HEK293 (cell line): ENCODE results near the gene RBM20.
A peak's percentile ranks its signal among the peaks of the same experiment; 100 is the strongest.

Source experiments
- CTCF ChIA-PET: fragments of 350-600 bp; formaldehyde crosslinking; extraction: SDS; loops from one replicate; lab custom pipeline; 2021; ENCODE audit warnings: antibody characterized with exemption; lab: Yijun Ruan, JAX
- POLR2A ChIA-PET: fragments of 300-600 bp; formaldehyde crosslinking; extraction: SDS; loops from one replicate; lab custom pipeline; 2020; ENCODE audit warnings: antibody characterized with exemption, inconsistent platforms; lab: Yijun Ruan, JAX
- H3K27ac ChIP-seq: fragments of 200-500 bp; sonication (Bioruptor generic); 2 replicates; pipeline ENCODE4 v1.5.1; 2014; ENCODE audit warnings: low read depth, low read length, control low read depth, inconsistent platforms; ENCODE audit errors: extremely low read depth
- H3K36me3 ChIP-seq, 2 experiments: fragments of 200-500 bp in 1 of 2; sonication (Bioruptor generic) in 1 of 2; 1 replicate in 1 of 2; 2 replicates in 1 of 2; pipeline ENCODE4 v1.5.1; 2014 to 2017; ENCODE audit warnings: inconsistent platforms in 2 of 2, low read length in 2 of 2; ENCODE audit not compliant: control insufficient read depth in 2 of 2, insufficient read depth in 1 of 2
- H3K4me1 ChIP-seq: fragments of 200-500 bp; sonication (Bioruptor generic); 2 replicates; pipeline ENCODE4 v1.5.1; 2014; ENCODE audit warnings: mild to moderate bottlenecking, low read length, inconsistent platforms; ENCODE audit not compliant: control insufficient read depth, insufficient read depth
- H3K4me3 ChIP-seq: 2 replicates; pipeline ENCODE4 v1.5.1; 2011; ENCODE audit warnings: low read depth, mild to moderate bottlenecking, control low read depth, low read length, moderate library complexity
- H3K9me3 ChIP-seq: fragments of 200-500 bp; sonication (Bioruptor generic); 2 replicates; pipeline ENCODE4 v1.5.1; 2014; ENCODE audit warnings: low read depth, low read length, inconsistent platforms; ENCODE audit not compliant: control insufficient read depth, insufficient read depth
- GLI4 ChIP-seq: fragments of 450-650 bp; formaldehyde crosslinking; IDR thresholded peaks from 2 replicates; pipeline ENCODE4 v1.5.1; 2016; ENCODE audit warnings: missing biosample characterization, missing genetic modification characterization
- KLF1 ChIP-seq: fragments of 450-650 bp; formaldehyde crosslinking; IDR thresholded peaks from 2 replicates; pipeline ENCODE4 v1.5.1; 2016; ENCODE audit warnings: missing biosample characterization, missing genetic modification characterization
- MZF1 ChIP-seq: fragments of 450-650 bp; formaldehyde crosslinking; IDR thresholded peaks from 2 replicates; pipeline ENCODE4 v1.5.1; 2017; ENCODE audit warnings: missing biosample characterization, missing genetic modification characterization, borderline replicate concordance
- PATZ1 ChIP-seq: fragments of 450-650 bp; formaldehyde crosslinking; IDR thresholded peaks from 2 replicates; pipeline ENCODE4 v1.5.1; 2016; ENCODE audit warnings: missing biosample characterization, missing genetic modification characterization
- SETDB1 ChIP-seq: IDR thresholded peaks from one replicate; pipeline ENCODE4 v1.6.1; 2017; ENCODE audit warnings: mild to moderate bottlenecking, low read length, moderate library complexity, mixed read lengths; ENCODE audit not compliant: insufficient read length
- ZBTB21 ChIP-seq: fragments of 450-650 bp; formaldehyde crosslinking; IDR thresholded peaks from 2 replicates; pipeline ENCODE4 v1.5.1; 2017; ENCODE audit warnings: missing biosample characterization, missing genetic modification characterization
- ZFP37 ChIP-seq: fragments of 450-650 bp; formaldehyde crosslinking; IDR thresholded peaks from 2 replicates; pipeline ENCODE4 v1.5.1; 2016; ENCODE audit warnings: missing biosample characterization, missing genetic modification characterization
- ZNF10 ChIP-seq: fragments of 450-650 bp; formaldehyde crosslinking; IDR thresholded peaks from 2 replicates; pipeline ENCODE4 v1.5.1; 2017; ENCODE audit warnings: missing biosample characterization, missing genetic modification characterization
- ZNF2 ChIP-seq: fragments of 450-650 bp; formaldehyde crosslinking; IDR thresholded peaks from 2 replicates; pipeline ENCODE4 v1.5.1; 2016; ENCODE audit warnings: missing biosample characterization, missing genetic modification characterization
- ZNF248 ChIP-seq: fragments of 450-650 bp; formaldehyde crosslinking; IDR thresholded peaks from 2 replicates; pipeline ENCODE4 v1.5.1; 2017; ENCODE audit warnings: missing biosample characterization, missing genetic modification characterization
- ZNF280D ChIP-seq: fragments of 450-650 bp; formaldehyde crosslinking; IDR thresholded peaks from 2 replicates; pipeline ENCODE4 v1.5.1; 2016; ENCODE audit warnings: missing biosample characterization, missing genetic modification characterization
- ZNF302 ChIP-seq: fragments of 450-650 bp; formaldehyde crosslinking; IDR thresholded peaks from 2 replicates; pipeline ENCODE4 v1.5.1; 2016; ENCODE audit warnings: missing biosample characterization, missing genetic modification characterization, low read depth
- ZNF324 ChIP-seq: fragments of 450-650 bp; formaldehyde crosslinking; IDR thresholded peaks from 2 replicates; pipeline ENCODE4 v1.5.1; 2016; ENCODE audit warnings: missing biosample characterization, missing genetic modification characterization
- ZNF423 ChIP-seq: fragments of 450-650 bp; formaldehyde crosslinking; IDR thresholded peaks from 2 replicates; pipeline ENCODE4 v1.5.1; 2016; ENCODE audit warnings: missing biosample characterization, missing genetic modification characterization
- ZNF544 ChIP-seq: fragments of 450-650 bp; formaldehyde crosslinking; IDR thresholded peaks from 2 replicates; pipeline ENCODE4 v1.5.0; 2017; ENCODE audit warnings: missing biosample characterization, missing genetic modification characterization
- ZNF571 ChIP-seq: fragments of 450-650 bp; formaldehyde crosslinking; IDR thresholded peaks from 2 replicates; pipeline ENCODE4 v1.5.0; 2017; ENCODE audit warnings: missing biosample characterization, missing genetic modification characterization

Gene RBM20

GRCh38 chr10:110777017-110777416, 132.9 kb downstream of the RBM20 start:
- Histone ChIP-seq H3K36me3 (no peaks in the 10 kb centered on the region), H3K4me3 (no peak overlapping the region), H3K27ac (no peak overlapping the region), H3K9me3 (no peaks in the 10 kb centered on the region), H3K4me1 (peaks cover 14% of the 10 kb centered on the region)
- ChIA-PET POLR2A (no interaction called here), CTCF (interaction anchor here (0.5 kb wide), 1 partner anchor 1687 kb away, joined by 3 read pairs; no protein-coding TSS in a partner anchor)
- TF ChIP-seq ZNF280D (tag by site-specific recombination) (no peak), ZFP37 (tag by site-specific recombination) (no peak), MZF1 (tag by site-specific recombination) (no peak), ZNF544 (tag by site-specific recombination) (no peak), GLI4 (no peak), ZNF2 (no peak), ZNF10 (tag by site-specific recombination) (no peak), ZNF324 (tag by site-specific recombination) (no peak), PATZ1 (tag by site-specific recombination) (no peak), SETDB1 (no peak), ZNF302 (no peak)

GRCh38 chr10:110777661-110778060, 133.5 kb downstream of the RBM20 start:
- no peak overlapping the region for H3K27ac ChIP-seq
- no peaks in the 10 kb centered on the region for H3K9me3 ChIP-seq
- no peak overlapping the region for H3K4me3 ChIP-seq
- no peak for TF ChIP-seq ZNF571
- peaks cover 10% of the 10 kb centered on the region; the same call in 1 of the 2 replicates for H3K4me1 ChIP-seq
- ChIA-PET POLR2A (no interaction called here), CTCF (interaction anchor here (0.5 kb wide), 1 partner anchor 1686 kb away, joined by 3 read pairs; no protein-coding TSS in a partner anchor)
- no peaks in the 10 kb centered on the region for H3K36me3 ChIP-seq

GRCh38 chr10:110778211-110778610, 134.1 kb downstream of the RBM20 start:
- ChIA-PET CTCF (no interaction called here), POLR2A (no interaction called here)
- H3K27ac ChIP-seq, result no peak overlapping the region
- H3K9me3 ChIP-seq, result no peaks in the 10 kb centered on the region
- H3K36me3 ChIP-seq, result no peaks in the 10 kb centered on the region
- H3K4me3 ChIP-seq, result no peak overlapping the region
- no peak for TF ChIP-seq ZBTB21 (tag by site-specific recombination)
- TF ChIP-seq ZNF248 (tag by site-specific recombination), result no peak
- peak; percentile 13; the same call in 1 of the 2 replicates for TF ChIP-seq KLF1 (tag by site-specific recombination)
- TF ChIP-seq ZNF423 (tag by site-specific recombination), result no peak
- H3K4me1 ChIP-seq, result peaks cover 8% of the 10 kb centered on the region; the same call in 1 of the 2 replicates
